Hippocampal formation (tissue), 2 donors: ENCODE data around the gene JAM3.

Experiments used
- DNase-seq, 2 donors: peaks; one replicate each; lab custom pipeline; 2025; lab: John Stamatoyannopoulos, UW

JAM3 gene

DNA sequence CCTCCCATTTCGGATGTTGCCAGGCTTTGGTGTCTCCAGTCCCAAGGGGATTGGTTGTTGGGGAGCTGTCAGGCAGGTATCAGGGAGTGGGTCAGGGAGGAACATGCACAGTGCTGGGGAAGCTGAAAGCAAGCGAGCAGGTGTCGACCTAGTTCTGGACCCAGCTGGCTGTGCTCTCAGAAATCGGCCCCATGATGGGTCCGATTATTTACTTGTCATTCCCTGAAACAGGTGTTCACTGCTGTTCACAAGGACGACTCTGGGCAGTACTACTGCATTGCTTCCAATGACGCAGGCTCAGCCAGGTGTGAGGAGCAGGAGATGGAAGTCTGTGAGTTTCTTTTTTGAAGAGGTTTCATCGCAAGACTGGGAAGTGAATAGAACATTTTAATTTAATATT lies 76.8 kb downstream of the JAM3 start:
- DNase-seq: no peak

GRCh38 chr11:134146598-134146997 lies 77.7 kb downstream of the JAM3 start:
- DNase-seq: no peak

- DNase-seq: no peak
These were observed 80.5 kb downstream of the JAM3 start for GRCh38 chr11:134149371-134149770.

DNA sequence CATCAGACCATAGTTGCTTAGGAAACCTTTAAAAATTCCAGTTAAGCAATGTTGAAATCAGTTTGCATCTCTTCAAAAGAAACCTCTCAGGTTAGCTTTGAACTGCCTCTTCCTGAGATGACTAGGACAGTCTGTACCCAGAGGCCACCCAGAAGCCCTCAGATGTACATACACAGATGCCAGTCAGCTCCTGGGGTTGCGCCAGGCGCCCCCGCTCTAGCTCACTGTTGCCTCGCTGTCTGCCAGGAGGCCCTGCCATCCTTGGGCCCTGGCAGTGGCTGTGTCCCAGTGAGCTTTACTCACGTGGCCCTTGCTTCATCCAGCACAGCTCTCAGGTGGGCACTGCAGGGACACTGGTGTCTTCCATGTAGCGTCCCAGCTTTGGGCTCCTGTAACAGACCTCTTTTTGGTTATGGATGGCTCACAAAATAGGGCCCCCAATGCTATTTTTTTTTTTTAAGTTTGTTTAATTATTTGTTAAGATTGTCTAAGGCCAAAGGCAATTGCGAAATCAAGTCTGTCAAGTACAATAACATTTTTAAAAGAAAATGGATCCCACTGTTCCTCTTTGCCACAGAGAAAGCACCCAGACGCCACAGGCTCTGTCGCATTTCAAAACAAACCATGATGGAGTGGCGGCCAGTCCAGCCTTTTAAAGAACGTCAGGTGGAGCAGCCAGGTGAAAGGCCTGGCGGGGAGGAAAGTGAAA lies 81.5 kb downstream of the JAM3 start:
- peak in 1 of 2 donors; percentile 17 for DNase-seq

DNA sequence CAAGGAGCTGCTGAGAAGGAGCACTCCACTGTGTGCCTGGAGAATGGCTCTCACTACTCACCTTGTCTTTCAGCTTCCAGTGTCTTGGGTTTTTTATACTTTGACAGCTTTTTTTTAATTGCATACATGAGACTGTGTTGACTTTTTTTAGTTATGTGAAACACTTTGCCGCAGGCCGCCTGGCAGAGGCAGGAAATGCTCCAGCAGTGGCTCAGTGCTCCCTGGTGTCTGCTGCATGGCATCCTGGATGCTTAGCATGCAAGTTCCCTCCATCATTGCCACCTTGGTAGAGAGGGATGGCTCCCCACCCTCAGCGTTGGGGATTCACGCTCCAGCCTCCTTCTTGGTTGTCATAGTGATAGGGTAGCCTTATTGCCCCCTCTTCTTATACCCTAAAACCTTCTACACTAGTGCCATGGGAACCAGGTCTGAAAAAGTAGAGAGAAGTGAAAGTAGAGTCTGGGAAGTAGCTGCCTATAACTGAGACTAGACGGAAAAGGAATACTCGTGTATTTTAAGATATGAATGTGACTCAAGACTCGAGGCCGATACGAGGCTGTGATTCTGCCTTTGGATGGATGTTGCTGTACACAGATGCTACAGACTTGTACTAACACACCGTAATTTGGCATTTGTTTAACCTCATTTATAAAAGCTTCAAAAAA lies 82.3 kb downstream of the JAM3 start:
- DNase-seq: peak in 1 of 2 donors; percentile 21

DNA sequence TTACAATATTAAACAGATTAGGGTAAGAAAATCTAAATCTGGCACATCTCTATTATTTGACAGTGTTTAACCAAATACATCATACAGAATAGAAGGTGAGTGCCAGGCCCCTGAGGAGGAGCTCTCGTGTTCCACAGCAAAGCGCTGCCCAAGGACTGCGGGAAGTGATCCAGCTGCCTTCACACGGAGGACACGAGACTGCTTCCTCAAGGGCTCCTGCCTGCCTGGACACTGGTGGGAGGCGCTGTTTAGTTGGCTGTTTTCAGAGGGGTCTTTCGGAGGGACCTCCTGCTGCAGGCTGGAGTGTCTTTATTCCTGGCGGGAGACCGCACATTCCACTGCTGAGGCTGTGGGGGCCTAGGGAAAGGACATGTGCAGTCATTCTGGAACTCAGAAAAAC lies 83.8 kb downstream of the JAM3 start:
- DNase-seq: no peak

- DNase-seq: no peak
These were observed 84.5 kb downstream of the JAM3 start for GRCh38 chr11:134153147-134153905.

DNA sequence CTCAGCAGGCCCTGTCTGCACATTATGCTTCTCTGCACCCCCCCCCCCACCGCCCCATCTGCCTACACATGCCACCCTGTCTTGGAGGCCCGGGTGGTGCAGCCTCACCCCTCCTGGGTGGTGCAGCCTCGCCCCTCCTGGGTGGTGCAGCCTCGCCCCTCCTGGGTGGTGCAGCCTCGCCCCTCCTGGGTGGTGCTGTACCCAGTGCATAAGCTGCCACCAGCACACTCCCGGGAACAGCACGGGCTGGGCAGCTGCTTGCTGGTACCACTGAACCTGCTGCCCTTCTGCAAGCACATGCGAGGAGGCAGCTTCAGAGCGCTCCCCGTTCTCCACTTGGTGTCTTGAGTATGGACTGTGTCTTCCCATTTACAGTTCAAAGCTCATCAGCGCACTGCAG lies 85.6 kb downstream of the JAM3 start:
- DNase-seq: no peak

DNA sequence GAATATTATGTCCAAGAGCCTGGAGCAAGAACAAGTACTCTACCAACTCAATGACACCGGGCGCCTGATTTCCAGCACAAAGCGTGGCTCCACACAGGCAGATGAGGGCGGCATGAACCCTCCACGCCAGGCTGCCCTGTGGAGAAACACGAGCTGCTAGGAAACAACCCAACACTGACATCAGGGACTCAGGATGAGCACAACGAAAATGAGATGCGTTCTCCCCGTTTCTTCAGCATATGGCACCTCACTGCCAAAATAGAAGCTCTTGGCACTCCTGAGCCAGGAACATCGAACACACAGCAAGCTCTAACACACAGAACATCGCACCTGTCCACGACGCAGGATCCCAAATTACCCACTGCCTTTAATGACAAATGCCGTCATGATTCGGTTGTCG lies 86.6 kb downstream of the JAM3 start:
- no peak for DNase-seq

DNA sequence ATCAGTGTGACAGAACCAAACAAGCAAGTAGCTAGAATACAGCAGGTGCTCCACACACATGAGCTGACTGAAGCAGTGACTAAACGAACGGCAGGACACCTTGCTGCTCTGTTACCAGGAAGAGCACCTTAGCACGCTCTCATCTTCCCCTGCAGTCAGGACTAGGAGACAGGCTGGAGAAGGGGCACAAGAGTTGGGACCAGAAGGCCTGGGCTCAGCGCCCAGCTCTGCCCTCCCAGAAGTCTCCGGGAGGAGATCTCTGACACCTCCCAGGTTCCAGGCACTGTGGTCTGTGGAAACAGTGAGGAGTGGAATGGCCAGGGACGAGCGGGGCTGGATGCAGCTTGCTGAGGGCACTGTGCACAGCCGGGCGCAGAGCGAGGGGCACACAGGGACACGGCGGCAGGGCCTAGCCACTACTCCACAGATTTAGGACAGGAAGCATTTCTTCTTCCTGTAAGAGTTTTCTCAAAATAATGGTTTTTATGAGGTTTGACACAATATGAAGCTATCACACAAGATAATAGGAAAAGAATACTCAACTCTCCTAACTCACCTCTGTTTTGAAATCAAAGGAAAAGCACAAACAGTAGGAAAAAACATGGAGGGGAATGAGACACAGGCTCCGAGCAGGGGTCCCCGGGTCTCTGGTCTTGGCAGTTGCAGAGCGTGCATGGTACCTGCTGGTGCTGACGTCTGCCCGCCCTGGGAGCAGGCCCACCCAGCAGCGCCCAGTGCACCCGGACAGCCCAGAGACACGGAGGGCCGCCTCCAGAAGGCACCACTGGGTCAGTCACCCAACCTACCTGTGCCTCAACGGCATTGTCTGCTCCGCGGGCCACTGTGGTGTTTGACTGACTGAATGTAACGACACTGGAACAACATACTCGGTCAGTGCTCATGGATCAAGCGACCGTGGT lies 87.3 kb downstream of the JAM3 start:
- DNase-seq: no peak

- no peak for DNase-seq
These were observed 88.6 kb downstream of the JAM3 start for GRCh38 chr11:134157451-134157850.

DNA sequence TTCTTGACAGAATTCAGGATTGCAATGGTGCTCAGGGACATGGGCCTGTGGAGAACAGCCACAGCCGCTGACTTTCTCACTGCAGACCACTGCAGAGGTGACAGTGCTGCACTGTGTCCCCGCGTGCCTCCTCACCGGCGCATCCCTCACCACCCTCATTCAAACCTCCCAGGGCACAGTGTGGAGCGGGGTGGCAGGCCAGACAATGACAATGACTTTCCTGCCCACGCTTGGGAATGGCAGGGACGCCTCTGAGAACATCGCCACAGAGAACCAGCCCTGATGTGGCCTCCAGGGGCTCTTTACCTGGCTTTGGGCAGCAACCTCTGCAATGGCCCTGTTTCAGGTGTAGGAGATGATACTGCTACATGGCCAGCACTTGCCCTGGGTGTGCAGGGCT lies 89.2 kb downstream of the JAM3 start:
- no peak for DNase-seq

DNA sequence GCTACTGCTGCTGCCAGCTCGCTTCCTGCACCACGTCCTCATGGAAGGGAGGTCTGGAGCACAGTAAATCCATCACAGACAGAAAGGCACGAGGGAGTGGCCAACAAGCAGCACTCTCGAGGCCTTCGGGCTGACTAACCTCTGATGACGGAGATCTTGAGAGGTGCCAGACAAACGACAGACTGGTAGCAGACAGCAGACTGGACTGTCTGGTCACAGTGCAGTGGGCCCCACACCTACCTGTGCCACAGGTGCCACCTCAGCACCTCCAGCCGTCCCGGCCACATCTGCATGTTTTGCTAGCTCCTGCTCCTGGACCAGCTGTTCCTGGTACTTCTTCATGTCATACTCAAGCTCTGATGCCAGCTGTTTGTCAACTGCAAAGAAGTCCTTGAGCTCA lies 90.8 kb downstream of the JAM3 start:
- DNase-seq: no peak

DNA sequence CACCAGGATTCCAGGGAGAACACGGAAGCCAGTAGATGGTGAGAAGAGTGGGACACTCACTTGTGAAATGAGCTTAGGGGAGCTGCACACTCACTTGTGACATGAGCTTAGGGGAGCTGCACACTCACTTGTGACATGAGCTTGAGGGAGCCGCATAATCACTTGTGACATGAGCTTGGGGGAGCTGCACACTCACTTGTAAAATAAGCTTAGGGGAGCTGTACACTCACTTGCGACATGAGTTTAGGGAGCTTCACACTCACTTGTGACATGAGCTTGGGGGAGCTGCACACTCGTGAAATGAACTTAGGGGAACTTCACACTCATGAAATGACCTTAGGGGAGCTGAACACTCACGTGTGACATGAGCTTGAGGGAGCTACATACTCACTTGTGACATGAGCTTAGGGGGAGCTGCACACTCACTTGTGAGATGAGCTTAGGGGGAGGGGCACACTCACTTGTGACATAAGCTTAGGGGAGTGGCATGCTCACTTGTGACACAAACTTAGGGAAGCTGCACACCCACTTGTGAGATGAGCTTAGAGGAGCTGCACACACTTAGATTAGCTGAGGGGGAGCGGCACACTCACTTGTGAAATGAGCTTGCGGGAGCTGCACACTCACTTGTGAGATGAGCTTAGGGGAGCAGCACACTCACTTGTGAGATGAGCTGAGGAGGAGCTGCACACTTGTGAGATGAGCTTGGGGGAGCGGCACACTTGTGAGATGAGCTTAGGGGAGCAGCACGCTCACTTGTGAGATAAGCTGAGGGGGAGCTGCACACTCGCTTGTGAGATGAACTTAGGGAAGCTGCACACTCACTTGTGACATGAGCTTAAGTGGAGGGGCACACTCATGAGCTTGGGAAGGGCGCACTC lies 95.9 kb downstream of the JAM3 start:
- no peak for DNase-seq

- no peak for DNase-seq
These were observed 101.5 kb downstream of the JAM3 start for GRCh38 chr11:134170177-134170918.

GRCh38 chr11:134170919-134171281 lies 102.0 kb downstream of the JAM3 start:
- DNase-seq: no peak

- no peak for DNase-seq
These were observed 103.1 kb downstream of the JAM3 start for GRCh38 chr11:134171951-134172350.

- no peak for DNase-seq
These were observed 104.4 kb downstream of the JAM3 start for GRCh38 chr11:134173296-134173695.

DNA sequence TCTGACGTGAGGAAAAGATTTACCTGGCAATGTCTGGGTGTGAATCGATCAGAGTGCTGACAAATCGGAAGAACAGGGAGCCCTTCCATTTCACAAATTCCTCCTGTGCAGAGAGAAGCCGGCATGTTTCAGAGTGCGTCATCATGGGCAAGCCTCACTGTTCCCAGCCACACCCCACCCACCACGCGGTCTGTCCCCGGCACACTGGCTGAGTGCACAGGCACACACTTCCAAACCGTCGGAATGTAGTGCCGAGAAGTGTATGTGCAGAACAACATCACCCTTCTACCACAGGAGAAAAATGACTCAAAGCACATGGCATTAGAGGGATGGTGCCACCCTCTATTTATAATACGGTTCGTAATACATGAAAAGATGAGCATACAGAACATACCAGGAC lies 107.4 kb downstream of the JAM3 start:
- DNase-seq: no peak

- no peak for DNase-seq
These were observed 109.3 kb downstream of the JAM3 start for GRCh38 chr11:134178032-134178674.
